GM19328 (cell line): ENCODE data around the gene PDIA5.

Experiments
- ATAC-seq: cut with Tn5 transposase; IDR thresholded peaks from one replicate; pipeline ENCODE4 v1.9.1; 2021; ENCODE audit warnings: mild to moderate bottlenecking, moderate library complexity; ENCODE audit not compliant: unreplicated experiment

The PDIA5 gene

DNA sequence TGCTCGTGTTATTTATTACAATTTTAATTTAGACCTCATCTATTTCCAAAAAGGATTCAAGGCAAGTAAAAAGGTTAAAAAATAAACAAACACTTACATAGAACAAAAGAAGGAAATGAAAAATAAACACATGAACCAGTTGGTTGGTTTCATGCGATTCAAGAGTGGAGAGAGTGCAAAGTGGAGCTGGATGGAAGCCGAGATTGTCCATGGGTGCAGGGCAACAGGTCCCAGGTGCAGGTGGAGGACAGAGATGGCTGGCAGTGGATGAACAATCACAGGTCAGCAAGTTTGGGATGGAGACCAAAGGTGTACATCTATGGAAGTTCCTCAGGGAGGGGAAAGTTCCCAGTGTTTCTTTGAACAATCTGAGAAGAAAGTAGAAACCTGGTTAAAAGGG is 27.6 kb upstream of the PDIA5 start:
- no peak for ATAC-seq

DNA sequence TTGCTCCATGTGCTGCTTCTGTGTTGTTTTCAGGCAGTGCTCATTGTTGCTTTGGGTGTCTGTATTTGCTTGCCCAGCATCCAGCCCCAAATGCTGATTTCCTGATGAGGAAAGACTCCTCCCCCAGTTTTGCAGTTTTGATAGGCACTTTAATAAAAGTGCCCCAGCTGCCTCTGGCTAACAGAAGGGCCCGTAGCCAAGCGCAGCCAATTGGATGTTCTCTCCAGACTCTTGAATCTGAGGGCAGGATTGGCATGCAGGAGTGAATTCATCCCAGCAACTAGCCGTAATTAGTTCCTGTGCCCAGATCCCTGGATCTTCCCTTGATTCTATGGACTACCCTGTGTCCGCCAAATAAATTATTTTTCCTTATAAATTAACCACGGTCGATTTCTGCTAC is 24.4 kb upstream of the PDIA5 start:
- no peak for ATAC-seq

DNA sequence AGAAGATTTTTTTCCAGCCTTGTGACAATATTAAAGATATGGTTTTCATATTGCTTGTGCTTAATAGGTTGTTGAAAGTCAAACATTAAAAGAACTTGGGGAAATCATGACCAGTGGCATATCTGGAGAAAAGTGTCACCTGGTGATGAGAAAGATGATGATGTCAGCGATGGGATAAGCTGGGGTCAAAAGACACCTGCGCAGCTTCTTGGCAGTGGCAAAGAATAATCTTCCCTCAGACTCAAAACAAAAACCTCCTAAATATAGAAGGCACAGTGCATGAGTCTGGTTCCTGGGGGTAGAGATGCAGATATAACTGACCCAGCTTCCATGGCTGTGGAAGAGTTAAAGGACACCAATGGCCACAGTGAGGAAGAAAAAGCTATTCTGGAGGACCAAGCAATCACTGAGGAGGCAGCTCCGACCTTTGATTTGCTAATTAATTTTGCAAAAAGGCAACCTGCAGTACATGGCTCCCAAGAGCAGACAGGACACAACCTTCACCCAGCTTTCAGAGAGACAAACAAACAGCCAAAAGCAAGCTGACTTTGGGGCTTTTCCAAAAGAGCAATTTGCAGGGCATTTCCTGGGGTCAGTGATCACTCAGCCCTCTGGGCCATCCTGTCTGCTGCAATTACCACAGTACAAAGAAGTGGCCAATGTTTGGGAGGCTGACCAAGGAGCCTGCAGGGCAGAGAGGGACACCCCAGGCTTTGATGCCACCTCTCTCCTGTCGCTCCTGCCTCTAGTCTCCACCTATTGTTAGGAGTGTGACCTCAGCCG is 21.7 kb upstream of the PDIA5 start:
- ATAC-seq = no peak

DNA sequence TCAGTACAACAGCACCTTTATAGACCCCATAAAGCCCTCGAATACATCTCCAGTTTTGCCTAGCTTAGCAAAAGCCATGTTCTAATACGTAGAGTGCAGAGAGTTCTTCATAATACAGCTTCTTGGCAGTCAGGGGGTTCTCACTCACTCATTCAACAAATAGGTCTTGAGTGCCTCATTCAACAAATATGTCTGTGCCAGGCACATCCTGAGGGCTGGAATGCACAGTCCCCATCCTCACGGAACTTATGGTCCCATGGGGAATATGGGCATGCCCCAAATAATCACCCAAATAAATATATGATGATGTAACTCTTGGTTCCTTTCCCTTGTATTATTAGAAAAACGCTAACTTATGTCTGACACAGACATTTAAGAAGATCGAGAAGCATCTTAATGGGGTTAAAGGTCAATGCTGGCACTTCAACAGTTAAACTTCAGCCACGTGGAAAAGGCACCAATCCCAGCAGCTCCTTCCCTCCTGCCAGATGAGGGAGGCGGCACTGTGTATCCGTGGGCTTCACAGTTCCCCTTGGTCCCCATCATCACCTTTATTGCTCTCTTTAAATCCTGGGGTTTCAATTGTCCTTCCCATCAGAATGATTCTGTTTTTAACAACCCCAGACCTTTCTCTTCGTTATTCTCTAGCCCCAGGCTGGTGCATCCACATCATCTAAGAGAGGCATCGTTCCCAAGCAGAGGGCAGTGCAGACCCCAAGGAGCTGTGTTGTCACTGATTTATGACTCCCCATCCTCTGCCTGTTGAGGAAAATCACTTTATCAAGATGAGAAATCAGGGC is 20.4 kb upstream of the PDIA5 start:
- ATAC-seq = no peak

DNA sequence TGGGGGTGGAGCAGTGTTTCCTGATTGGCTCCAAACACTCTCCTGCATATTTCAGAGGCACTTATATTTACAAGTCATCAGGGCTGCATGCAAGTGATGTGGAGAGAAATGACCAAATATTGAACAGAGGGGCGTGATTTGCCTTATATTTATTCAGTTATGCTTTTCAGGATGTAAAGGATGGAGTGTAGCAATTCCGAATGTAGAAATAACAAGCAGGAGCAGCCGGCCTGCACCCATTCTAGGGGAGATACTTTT is 19.8 kb upstream of the PDIA5 start:
- no peak for ATAC-seq

DNA sequence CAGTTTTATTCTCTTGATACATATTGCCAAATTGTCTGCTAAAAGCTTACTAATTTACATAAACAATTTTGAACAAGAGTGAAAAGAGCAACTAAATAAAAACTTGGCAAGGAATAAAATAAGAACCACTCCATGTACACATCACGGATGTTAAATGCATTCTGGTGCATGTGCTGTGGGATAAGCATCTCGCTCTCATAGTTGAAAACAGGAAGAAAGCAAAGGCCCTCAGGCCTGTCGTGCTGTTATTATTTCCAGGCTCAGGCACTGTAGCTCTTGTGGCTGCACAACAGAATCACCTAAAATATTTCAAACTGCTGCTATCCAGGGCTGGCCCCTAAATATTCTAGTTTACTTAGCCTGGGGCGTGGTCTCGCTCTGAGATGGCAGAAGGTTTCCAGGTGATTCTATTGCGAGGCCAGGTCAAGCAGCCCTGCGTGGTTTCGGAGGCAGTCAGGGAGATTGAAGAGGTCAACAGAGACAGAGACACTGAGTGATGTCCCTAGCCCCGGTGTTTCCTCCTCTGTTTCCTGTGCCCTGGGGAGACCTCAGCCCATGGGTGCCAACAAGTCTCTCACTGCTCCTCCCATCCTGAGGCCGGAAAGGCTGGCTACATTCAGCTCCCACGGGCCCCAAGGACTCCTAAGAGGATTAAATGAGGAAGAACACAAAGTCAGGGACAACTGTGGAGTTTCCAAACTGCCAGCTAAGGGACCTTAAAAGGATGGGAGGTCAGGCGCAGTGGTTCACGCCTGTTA is 18.2 kb upstream of the PDIA5 start:
- ATAC-seq = no peak

DNA sequence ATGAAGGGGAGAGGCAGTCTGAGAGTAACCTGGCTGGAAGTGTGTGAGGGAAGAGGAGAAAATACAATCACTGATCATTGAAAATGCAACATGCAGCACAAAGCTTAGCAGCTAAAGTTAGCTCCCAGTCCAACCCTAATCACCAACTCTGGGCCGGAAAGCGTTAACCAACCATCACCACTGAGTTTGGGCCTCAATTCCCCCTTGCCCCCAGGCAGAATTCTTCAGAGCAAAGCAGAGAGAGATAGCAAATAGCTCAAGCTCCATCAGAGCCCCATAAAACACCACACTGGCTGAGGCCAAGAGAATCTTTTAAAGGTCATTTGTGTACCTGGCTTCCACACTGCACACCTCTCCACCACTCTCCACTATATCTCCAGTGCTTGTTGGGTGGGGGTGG is 16.2 kb upstream of the PDIA5 start:
- ATAC-seq = no peak

DNA sequence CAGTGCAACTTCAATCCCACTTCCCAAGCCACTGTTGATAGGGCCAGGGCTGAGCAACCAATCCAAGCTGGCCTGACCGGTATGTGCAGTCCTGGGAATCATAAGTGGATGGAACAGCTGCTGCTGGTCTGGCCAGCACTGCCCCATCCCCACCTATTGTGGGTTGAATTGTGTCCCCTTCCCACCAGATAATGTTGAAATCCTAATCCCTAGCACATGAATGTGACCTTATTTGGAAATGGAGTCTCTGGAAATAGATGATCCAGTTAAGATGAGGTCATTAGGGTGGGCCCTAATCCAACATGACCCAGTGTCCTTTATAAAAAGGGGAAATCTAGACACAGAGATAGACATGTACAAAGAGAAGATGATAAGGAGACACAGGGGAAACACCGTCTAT is 13.7 kb upstream of the PDIA5 start:
- ATAC-seq = no peak

DNA sequence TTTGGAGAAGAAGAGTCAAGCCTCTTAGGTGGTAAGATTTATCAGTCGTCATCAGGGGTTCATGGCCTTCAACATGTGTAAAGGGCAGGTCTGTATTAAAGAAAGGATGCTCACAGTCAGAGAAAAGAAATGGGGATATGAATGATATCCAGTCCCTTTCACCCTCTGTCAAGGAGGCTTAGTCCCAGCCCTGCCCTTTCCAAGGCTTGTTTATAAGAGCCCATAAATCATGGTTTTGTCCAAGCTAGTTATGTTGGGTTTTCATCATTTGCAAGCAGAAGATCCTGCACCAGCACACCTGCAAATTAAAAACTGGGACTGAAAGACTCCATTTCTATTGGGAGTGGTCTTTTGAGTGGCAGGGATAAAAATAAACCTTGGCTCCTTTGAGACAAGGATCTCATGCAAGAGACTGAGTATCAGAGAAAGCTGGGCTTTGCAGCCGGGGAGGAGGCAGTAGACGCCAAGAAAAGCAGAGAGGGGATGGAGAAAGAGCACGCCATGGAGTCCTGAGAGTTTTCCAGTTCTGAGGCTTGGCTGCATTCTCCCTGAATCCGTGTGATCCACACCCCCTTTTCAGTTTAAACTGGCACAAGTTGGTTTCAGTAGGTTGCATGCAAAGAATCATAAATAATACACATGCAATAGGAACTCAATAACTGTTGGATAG is 12.6 kb upstream of the PDIA5 start:
- no peak for ATAC-seq

DNA sequence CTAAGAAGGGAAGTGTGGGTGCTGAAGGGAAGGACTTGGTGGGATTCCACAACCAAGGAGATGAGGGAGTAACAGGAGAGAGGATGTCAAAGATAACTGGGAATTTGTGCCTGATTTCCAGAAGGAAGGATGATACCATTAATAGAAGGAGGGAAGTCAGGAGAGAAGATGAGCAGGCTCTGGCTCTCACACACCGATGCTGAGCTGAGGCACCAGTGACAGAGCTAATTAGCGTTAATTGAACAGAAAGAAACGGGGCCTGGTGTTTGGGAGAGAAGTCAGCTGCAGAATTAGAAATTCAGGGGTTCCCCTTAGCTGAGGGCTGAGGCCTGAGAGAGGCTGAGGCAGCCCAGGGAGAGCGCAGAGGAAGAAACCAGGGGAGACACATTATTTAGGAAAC is 11.9 kb upstream of the PDIA5 start:
- no peak for ATAC-seq

DNA sequence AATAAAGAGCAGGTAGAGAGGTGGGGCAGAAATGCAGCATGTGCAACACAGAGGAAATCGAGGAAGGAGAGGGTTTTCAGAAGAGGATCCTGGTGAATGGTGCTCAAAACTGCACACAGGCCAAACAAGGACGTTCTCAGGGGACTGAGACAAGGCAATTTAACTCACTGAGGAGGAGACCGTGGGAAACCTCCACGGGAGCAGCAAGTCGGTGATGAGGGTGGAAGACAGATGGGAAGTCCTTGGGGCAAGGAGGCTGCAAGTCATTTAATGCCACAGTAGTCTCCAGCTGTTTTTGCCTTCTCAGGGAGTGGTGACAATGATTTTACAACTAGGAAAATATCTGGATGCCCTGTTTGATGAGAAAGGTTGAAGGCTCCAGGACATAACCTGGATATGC is 11.5 kb upstream of the PDIA5 start:
- no peak for ATAC-seq

DNA sequence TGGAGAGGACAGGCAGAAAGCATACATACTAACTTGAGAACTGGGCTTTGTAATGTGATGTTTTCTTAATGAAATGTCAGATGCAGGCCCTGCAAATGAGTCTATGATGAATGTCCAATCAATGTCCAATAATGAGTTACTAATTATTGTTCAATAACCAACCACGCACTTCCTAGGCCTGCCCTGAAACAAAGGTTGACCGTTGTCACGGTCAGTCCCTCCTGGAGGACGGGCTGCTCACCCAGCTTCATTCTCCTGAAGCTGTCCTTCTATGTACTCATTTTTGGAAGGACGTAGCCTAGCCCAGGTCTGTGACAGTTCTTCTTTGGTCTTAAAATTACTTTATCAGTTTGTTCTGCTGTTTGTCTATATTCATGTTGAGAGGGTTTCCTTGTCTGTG is 8.3 kb upstream of the PDIA5 start:
- ATAC-seq = no peak

DNA sequence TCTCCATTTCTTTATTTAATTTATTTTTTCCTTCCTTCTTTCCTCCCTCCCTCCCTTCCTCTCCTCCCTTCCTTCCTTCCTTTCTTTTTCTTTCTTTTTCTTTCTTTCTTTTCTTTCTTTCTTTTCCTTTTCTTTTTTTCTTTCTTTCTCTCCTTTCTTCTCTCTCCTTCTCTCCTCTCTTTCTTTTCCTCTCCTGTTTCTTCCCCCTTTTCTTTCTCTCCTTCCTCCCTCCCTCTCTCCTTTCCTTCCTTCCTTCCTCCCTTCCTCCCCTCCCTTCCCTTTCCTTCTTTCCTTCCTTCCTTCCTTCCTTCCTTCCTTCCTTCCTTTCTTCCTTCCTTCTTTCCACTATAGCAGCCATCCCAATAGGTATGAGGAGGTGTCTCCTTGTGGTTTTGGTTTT is 6.8 kb upstream of the PDIA5 start:
- no peak for ATAC-seq

DNA sequence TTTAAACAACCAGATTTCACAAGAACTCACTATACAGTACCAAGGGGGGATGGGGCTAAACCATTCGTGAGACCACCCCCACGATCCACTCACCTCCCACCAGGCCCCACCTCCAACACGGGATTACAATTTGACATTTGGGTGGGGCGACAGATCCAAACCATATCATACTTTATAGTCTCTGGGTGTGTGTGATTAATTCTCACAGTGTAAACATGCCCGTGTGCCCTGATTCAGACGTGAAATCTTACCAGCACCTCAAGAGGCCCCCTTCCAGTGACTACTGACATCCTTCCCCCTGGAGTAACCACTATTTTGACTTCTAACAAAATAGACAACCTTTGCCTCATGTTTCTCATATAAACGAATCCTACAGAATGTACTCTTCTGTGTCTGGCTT is 5.0 kb upstream of the PDIA5 start:
- ATAC-seq = no peak

DNA sequence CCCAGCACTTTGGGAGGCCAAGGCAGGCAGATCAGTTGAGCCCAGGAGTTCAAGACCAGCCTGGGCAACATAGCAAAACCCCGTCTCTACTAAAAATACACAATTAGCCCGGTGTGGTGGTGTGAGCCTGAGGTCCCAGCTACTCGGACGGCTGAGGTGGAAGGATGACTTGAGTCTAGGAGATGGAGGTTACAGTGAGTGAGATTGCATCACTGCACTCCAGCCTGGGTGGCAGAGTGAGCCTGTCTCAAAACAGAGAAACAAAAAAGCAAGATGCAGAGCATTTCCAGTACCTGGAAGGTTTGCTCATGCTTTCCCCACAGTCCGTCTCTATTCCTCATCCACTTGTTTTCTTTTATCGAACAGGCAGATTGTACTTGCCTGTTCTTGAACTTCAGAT is 3.8 kb upstream of the PDIA5 start:
- ATAC-seq = no peak

DNA sequence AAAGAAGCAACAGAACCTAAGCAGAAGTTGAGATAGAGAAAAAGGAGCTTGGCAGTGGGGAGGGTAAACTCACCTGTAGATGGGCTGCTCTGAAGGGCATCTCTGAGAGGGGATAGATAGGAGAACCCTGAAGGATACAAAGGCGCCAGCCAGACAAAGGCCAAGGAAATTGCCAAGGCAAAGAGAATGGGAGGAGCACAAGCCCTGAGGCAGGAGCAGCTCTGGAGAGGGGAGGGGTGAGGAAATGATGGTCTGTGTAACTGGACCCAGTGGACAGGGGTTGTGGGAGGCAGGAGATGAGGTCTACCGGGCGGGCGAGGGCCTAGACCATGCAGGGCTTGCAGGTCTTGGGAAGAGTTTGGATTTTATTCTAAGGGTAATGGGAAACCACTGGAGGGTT is 2.3 kb upstream of the PDIA5 start:
- ATAC-seq = no peak

DNA sequence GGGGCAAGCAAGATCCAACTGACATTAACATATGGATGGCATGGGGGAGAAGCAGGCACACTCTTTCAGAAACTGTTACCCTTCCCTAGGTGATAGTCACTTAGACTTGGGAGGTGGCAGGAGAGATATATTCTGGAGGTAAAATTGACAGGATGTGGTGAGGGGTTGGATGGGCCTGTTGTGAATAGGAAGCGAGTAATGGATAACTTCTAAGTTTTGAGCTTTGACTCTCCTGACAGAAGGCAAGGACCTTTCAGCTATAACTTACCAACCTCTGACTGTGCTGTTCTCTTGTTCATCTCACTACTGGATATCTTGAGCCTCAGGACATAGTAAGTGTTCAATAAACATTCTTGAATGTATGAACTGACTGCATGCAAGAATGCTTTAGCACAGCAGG is 1.9 kb upstream of the PDIA5 start:
- no peak for ATAC-seq

DNA sequence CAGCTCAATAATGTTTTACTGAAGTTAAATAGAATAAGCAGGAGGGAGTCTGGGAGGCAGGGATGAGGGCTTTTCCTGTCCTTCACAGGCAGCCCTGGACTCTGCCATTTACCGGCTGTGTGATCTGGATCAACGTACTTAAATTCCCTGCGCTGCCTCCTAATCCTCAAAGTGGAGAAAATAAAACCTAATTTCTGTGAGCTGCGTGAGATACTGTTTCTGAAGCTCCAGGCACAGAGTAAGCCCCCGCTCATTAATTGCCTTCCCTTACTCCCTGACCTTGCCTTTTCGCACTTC is 278 bp upstream of the PDIA5 start:
- no peak for ATAC-seq

DNA sequence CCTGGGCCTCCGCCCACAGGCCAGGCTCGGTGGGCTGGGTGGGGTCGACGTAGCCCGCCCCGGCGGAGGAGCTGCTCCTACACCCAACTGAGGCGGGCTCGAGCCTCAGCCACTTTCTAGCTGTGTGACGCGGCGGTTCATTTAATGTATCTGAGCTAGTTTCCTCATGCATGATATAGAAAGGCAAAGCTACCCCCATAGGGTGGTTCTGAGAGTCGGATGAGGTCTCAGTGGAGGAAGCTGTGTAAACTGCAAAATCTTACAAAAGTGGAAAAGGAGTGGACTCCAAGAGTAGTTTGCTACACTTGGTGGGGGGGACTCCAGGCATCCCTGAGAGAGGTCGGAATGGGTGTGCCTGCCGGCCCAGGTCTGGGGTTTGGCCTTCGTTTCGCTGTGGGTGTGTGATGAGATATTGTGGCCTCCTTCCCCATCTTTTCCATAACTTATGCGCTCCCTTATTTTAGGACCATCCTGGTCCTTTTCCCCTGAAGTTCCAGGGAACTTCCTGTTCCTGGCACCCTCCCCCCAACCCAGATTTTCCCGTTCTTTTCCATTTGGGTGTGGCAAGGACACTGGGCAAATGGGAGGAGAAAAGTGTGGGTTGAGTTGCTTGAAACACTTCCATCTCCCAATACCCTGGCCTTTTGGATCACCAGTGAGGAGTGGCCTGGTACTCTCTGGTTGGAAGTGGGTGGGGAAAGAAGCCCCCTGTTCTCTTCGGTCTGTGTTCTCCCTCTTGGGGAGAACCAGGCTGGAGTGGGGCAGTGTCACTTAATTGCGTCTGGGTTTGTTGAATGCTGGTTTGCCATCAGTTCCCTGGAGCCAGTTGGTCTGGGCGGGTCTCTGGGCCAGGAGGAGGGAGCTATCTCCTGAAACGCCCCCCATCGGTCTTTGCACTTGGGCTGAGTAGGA is 1.1 kb downstream of the PDIA5 start:
- ATAC-seq = peak; percentile 24

DNA sequence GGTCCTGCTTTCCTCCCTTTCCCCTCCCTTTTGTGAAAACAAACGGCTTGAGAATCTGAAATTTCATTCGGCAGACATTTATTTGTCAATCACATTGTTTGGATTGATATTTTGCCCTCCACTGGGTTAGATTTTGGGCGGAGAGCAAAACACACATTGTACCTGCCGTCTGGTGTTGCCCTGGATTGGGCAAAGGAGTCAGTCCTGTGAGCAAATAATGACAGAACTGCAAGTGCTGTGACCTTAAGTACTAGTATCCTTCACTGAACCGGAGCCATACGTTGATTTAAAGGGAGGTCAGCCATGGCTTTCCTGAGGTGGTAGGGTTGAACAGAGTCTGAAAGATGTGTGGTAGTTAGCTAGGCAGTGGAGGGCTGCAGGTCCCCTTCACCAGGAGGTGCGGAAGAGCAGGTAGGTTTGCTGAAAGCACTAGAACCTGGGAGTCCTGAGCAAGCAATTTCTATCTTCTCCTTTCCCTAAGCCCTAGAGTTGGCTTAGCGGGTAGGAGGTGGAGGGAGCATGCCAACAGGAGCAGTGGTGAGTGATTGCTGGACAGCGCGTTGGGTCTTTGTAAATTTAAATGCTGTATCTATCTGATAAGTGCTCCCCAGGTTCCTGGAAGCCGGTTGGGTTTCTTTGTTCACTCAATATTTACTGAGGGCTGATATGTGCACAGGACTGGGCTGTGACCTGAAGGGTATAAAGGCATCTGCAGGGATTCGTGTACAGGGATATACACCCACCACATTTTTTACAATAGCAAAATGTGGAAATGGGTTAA is 2.0 kb downstream of the PDIA5 start:
- ATAC-seq = no peak
